A673 (cell line): Measurements from ENCODE around the gene SNX10.

Experiments used
- EZH2 ChIP-seq: fragments of 200-600 bp; sonication (generic); IDR thresholded peaks from 2 replicates; pipeline ENCODE4 v1.6.1; 2017; ENCODE audit warnings: borderline replicate concordance, low read depth, mild to moderate bottlenecking, mixed read lengths, antibody characterized with exemption, low read length; ENCODE audit not compliant: poor library complexity, severe bottlenecking
- TF ChIP-seq, protein P1 (sequence below): fragments of 300-800, 200-600 bp; sonication (generic); conservative IDR thresholded peaks from 2 replicates; pipeline ENCODE4 v1.5.1; 2017; ENCODE audit warnings: low read depth, mild to moderate bottlenecking, antibody characterized with exemption, low read length, moderate library complexity, mixed read lengths

- TF ChIP-seq, protein P1, sequence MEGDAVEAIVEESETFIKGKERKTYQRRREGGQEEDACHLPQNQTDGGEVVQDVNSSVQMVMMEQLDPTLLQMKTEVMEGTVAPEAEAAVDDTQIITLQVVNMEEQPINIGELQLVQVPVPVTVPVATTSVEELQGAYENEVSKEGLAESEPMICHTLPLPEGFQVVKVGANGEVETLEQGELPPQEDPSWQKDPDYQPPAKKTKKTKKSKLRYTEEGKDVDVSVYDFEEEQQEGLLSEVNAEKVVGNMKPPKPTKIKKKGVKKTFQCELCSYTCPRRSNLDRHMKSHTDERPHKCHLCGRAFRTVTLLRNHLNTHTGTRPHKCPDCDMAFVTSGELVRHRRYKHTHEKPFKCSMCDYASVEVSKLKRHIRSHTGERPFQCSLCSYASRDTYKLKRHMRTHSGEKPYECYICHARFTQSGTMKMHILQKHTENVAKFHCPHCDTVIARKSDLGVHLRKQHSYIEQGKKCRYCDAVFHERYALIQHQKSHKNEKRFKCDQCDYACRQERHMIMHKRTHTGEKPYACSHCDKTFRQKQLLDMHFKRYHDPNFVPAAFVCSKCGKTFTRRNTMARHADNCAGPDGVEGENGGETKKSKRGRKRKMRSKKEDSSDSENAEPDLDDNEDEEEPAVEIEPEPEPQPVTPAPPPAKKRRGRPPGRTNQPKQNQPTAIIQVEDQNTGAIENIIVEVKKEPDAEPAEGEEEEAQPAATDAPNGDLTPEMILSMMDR, result no peak
- TF ChIP-seq EZH2, result no peak
Measured at GRCh38 chr7:26390016-26390415, 98.4 kb downstream of the SNX10 start.
